VCaP (cell line): ENCODE data around the gene AQP6.
A peak's percentile ranks its signal among the peaks of the same experiment; 100 is the strongest.

Source experiments
- H3K27ac ChIP-seq: fragments of 450-650 bp; 2 replicates; pipeline ENCODE4 v1.5.1; 2017
- TF ChIP-seq, protein P1 (sequence below): fragments of 450-650 bp; conservative IDR thresholded peaks from 2 replicates; pipeline ENCODE4 v1.5.1; 2017; ENCODE audit warnings: mild to moderate bottlenecking, moderate library complexity

The AQP6 gene

DNA sequence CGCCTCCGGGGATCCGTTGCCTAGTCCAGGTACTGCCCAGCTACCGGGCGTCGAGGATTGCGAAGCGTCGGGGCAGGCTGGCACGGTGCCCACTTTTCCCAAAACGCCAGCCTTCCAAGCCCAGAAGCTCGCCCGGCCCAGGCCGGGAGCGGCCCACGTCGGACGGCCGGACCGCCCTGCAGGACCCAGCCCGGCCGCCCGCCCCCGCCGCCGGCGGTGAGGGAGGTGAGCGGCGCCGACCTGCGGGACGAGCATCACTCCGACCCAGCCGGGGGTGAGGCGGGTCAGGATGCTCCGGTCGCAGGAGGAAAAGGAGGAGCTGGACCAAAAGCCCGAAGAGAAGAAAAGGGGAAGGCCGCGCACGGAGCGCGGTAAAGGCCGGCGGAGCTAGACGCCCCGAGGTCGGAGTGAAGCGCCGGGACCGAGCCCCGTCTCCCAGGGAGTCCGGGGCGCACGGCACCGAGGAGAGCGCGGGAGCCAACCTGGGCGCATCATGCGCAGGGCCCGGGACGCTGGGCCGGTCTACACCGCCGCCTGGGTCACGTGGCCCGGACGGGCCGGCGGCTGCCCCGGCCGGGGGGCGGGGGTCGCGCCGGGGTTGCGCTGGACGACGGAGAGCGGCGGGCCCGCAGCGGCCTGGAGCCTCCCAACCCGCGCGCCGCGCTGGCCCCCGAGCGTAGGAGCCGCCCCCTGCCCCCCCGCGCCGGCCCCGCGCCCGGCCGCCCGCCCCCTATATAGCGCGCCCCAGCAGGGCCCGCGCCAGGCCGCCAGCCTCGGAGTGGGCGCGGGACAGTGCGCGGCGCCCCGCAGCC lies 11.4 kb upstream of the AQP6 start, which contains the start of gene AQP5:
Gene AQP5 (plus strand): TSS at position 762 of the 812 bp plus-strand sequence. CDS start 146 bp downstream, outside the sequence.
- H3K27ac ChIP-seq, result peak within 1 kb of the TSS; percentile 74
- TF ChIP-seq, protein P1, sequence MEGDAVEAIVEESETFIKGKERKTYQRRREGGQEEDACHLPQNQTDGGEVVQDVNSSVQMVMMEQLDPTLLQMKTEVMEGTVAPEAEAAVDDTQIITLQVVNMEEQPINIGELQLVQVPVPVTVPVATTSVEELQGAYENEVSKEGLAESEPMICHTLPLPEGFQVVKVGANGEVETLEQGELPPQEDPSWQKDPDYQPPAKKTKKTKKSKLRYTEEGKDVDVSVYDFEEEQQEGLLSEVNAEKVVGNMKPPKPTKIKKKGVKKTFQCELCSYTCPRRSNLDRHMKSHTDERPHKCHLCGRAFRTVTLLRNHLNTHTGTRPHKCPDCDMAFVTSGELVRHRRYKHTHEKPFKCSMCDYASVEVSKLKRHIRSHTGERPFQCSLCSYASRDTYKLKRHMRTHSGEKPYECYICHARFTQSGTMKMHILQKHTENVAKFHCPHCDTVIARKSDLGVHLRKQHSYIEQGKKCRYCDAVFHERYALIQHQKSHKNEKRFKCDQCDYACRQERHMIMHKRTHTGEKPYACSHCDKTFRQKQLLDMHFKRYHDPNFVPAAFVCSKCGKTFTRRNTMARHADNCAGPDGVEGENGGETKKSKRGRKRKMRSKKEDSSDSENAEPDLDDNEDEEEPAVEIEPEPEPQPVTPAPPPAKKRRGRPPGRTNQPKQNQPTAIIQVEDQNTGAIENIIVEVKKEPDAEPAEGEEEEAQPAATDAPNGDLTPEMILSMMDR, result no peak

DNA sequence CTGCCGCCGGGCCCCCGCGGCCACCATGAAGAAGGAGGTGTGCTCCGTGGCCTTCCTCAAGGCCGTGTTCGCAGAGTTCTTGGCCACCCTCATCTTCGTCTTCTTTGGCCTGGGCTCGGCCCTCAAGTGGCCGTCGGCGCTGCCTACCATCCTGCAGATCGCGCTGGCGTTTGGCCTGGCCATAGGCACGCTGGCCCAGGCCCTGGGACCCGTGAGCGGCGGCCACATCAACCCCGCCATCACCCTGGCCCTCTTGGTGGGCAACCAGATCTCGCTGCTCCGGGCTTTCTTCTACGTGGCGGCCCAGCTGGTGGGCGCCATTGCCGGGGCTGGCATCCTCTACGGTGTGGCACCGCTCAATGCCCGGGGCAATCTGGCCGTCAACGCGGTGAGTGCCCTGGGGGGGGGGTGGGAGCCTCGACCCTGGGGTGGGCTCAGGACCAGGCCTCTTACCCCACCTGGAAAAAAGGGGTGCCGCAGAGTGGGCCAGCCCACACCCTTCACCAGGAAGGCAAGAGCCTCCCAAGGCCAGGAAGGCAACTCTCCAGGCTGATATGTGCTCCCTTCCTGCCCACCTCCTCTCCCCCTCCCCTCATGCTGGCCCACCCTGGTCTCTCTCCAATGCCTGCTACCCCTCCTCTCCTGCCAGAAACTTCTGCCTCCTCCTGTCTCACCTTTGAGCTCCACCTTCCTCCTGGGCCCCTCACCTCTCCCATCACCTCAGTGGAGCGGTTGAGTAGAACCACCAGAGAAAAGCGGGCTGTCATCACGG lies 10.6 kb upstream of the AQP6 start:
- TF ChIP-seq, protein P1, result no peak
- H3K27ac ChIP-seq, result peak overlapping the region; percentile 74

DNA sequence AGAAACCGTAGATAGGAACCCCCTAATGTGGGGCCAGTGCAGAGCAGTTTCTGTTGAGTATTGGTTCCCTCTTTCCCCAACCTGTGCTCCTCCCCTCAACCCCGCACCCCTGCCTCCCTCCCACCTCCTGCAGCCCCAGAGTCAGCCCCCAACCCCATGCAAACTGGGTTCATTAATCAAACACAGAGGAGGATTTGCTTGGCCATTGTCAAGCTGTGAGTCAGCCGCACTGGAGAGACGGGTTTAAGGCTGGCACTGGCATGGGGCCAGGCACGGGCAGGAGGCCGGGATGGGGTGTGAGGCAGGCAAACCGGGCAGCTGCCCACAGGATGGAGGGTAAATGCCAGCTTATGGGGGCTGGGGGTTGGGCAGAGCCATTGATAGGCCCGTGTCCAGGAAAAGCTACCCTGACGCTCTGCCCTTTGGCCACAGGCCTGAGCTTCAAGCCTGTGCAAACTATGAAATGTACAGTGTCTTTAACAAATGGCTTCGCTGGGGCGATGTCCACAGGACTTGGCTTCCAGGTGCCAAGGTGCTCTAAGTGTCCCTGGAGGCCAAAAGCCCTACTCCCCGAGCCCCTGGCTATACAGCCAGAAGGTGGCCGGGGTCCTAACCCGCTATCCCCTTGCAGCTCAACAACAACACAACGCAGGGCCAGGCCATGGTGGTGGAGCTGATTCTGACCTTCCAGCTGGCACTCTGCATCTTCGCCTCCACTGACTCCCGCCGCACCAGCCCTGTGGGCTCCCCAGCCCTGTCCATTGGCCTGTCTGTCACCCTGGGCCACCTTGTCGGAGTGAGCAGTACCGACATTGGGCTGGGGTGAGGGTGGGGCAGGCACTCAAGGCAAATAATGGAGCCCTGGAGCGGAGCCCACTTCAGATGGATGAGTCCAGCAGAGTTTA lies 9.6 kb upstream of the AQP6 start:
- TF ChIP-seq, protein P1, result no peak
- peak overlapping the region; percentile 74 for H3K27ac ChIP-seq

DNA sequence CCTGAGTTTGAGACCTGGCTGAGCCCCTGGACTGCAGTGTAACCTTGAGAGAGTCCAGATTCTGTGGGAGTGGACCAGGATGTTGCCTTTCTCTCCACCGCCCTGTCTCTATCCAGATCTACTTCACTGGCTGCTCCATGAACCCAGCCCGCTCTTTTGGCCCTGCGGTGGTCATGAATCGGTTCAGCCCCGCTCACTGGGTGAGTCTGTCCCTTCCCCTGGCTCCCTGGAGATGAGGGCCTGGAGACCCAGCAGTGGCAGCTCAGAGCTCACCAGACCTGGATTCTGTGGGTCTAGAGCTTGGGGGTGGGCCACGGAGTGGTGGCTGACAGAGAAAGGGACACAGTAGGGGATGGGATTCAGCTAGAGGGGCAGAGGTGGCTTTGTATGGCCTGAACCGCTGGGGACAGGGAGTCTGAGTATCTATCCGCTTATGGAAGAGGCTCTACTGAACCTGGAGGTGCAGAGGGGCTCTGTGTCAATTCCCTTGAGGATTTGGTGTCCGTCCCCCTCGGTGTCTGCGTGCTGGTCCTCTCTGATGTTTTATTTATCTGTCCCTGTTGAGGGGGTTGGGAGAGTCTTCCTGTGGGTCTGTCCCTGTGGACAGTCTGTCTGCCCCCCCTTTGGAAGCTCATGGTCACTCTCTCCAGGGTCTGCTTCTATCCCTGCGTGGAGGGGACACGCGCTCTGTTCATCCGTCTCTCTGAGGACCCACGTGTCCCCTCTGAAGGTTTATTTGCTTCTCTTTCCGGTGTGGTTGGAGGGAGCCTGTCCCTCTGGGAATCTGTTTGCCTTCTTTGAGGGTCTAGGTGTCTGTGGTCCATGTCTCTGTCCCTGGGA lies 8.6 kb upstream of the AQP6 start:
- peak overlapping the region; percentile 74 for H3K27ac ChIP-seq
- TF ChIP-seq, protein P1, result no peak

DNA sequence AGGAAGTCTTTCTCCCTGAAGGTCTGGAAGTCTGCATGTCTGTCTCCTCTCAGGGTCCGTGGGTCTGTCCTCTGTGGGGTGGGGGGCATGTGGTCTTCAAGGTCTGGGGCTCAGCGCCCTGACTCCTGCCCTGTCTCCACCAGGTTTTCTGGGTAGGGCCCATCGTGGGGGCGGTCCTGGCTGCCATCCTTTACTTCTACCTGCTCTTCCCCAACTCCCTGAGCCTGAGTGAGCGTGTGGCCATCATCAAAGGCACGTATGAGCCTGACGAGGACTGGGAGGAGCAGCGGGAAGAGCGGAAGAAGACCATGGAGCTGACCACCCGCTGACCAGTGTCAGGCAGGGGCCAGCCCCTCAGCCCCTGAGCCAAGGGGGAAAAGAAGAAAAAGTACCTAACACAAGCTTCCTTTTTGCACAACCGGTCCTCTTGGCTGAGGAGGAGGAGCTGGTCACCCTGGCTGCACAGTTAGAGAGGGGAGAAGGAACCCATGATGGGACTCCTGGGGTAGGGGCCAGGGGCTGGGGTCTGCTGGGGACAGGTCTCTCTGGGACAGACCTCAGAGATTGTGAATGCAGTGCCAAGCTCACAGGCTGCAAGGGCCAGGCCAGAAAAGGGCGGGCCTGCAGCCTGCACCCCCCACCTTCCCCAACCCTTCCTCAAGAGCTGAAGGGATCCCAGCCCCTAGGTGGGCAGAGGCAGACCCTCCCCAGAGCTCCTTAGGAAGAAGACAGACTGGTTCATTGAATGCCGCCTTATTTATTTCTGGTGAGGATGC lies 7.7 kb upstream of the AQP6 start:
- TF ChIP-seq, protein P1, result no peak
- H3K27ac ChIP-seq, result no peak overlapping the region

DNA sequence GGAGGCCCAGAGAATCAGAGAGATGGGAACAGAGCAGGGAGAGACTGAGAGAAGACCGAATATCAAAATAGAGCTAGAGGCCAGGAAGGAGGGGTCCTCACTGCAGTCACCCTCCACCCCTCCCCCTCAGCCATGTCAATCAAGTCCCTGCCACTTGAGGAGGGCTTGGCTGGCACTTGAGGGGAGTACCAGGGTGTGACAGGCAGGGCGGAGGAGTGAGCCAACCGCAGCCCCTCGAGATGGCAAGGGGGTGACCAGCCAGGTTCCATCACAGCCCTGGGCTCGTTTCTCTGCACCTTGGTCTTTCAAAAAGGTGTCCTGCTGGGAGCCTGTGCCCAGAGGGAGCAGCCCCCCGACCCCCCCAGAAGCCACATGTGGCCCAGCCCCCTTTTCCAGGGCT lies 6.9 kb upstream of the AQP6 start:
- TF ChIP-seq, protein P1, result no peak

More for the DNA sequence above, 6.9 kb upstream of the AQP6 start:
- H3K27ac ChIP-seq, result no peak overlapping the region
